ENCODE data around the gene TMEM63C.

TMEM63C gene

DNA sequence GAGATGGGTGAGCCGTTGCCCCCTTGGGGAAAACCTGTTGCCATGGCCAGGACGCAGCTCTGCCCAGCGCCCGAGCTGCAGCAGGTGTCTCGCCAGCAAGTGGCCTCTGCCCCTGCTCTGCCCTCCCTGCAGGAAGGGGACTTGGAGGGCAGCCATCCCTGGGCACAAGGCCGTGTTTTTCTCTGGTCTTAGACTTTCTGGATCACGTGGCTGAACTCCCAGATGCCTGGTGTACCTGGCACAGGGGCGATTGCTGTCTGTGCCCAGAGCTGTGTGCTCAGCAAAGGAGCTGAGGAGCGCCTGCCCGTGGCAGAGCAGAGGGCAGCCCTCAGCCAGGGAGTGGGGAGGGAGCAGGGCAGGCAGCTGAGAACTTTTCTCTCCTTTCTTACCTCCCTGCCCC lies 38.0 kb downstream of the TMEM63C start:
- Histone ChIP-seq H3K4me1 (ENCODE audit: control insufficient read depth in 1 of 2, insufficient read depth in 1 of 2, low read depth in 1 of 2, low read length in 1 of 2) (no peaks in the 10 kb centered on the region), H3K9me3 (no peaks in the 10 kb centered on the region), H3K27ac (no peak overlapping the region), H3K36me3 (no peaks in the 10 kb centered on the region), H3K27me3 (peaks cover 14% of the 10 kb centered on the region), H3K4me3 (ENCODE audit: low read depth in 1 of 2, low read length in 1 of 2) (no peak overlapping the region)
- TF ChIP-seq, protein P1, sequence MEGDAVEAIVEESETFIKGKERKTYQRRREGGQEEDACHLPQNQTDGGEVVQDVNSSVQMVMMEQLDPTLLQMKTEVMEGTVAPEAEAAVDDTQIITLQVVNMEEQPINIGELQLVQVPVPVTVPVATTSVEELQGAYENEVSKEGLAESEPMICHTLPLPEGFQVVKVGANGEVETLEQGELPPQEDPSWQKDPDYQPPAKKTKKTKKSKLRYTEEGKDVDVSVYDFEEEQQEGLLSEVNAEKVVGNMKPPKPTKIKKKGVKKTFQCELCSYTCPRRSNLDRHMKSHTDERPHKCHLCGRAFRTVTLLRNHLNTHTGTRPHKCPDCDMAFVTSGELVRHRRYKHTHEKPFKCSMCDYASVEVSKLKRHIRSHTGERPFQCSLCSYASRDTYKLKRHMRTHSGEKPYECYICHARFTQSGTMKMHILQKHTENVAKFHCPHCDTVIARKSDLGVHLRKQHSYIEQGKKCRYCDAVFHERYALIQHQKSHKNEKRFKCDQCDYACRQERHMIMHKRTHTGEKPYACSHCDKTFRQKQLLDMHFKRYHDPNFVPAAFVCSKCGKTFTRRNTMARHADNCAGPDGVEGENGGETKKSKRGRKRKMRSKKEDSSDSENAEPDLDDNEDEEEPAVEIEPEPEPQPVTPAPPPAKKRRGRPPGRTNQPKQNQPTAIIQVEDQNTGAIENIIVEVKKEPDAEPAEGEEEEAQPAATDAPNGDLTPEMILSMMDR (IDR thresholded peaks at IDR 0.05): no peak

DNA sequence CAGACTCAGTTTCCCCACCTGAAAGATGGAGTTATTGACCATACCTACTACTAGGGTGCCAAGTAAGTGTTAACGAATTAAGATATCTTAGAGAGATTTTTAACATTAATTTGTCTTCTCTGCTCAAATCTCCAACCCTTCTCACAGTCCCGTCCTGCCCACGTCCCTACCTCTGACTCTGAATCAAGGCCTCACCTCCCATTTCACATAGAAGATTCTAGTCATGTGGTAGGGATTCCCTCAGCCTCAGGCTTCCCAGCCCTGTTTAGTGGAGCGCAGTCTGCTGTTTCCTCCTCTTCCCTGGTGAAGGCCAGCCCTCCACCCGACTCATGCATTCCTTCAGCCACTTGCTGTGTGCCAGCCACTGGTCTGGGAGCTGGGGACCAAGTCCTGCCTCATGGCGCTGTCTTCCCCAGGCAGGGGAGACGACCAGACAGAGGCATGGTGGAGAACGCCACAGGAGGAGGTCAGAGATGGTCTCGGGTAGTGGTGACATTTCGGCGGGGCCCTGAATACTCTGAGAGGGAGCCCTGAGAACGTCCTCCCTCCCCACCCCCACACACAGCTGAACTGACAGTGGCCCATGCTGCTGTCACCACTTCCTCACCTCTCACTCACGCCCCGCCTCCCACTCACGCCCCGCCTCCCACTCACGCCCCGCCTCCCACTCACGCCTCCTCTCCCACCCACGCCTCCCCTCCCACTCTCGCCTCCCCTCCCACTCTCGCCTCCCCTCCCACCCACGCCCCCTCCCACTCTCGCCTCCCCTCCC lies 38.8 kb downstream of the TMEM63C start:
- no peak overlapping the region for H3K27ac ChIP-seq
- TF ChIP-seq, protein P1 (IDR thresholded peaks at IDR 0.05): no peak
- H3K9me3 ChIP-seq: no peaks in the 10 kb centered on the region

DNA sequence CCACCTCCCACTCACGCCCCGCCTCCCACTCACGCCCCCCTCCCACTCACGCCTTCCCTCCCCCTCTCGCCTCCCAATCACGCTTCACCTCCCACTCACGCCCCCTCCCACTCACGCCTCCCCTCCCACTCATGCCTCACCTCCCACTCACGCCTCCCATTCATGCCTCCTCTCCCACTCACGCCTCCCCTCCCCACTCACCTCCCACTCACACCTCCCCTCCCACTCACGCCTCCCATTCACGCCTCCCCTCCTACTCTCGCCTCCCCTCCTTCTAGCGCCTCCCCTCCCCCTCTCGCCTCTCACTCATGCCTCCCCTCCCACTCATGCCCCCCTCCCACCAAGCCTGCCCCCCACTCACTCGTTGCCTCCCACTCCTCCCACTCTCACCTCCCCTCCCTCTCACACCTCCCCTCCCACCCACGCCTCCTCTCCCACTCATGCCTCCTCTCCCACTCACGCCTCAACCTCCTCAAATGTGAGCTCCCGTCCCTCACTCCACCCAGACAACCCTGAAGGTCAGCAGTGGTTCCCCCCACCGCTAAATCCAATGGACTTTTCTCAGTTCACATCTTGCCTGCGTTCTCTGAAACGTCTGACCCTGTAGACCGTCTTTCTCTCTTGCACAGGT lies 39.8 kb downstream of the TMEM63C start:
- H3K27ac ChIP-seq: no peak overlapping the region
- TF ChIP-seq, protein P1 (IDR thresholded peaks at IDR 0.05): no peak
- peaks cover 12% of the 10 kb centered on the region for H3K27me3 ChIP-seq
- H3K4me3 ChIP-seq (ENCODE audit: low read depth in 1 of 2, low read length in 1 of 2): no peak overlapping the region
- no peaks in the 10 kb centered on the region for H3K4me1 ChIP-seq (ENCODE audit: control insufficient read depth in 1 of 2, insufficient read depth in 1 of 2, low read depth in 1 of 2, low read length in 1 of 2)
- no peaks in the 10 kb centered on the region for H3K9me3 ChIP-seq
- H3K36me3 ChIP-seq: no peaks in the 10 kb centered on the region

More for the DNA sequence above, 38.8 kb downstream of the TMEM63C start:
- H3K36me3 ChIP-seq: no peaks in the 10 kb centered on the region
- no peak overlapping the region for H3K4me3 ChIP-seq (ENCODE audit: low read depth in 1 of 2, low read length in 1 of 2)
- H3K4me1 ChIP-seq (ENCODE audit: control insufficient read depth in 1 of 2, insufficient read depth in 1 of 2, low read depth in 1 of 2, low read length in 1 of 2): no peaks in the 10 kb centered on the region
- peaks cover 14% of the 10 kb centered on the region for H3K27me3 ChIP-seq

DNA sequence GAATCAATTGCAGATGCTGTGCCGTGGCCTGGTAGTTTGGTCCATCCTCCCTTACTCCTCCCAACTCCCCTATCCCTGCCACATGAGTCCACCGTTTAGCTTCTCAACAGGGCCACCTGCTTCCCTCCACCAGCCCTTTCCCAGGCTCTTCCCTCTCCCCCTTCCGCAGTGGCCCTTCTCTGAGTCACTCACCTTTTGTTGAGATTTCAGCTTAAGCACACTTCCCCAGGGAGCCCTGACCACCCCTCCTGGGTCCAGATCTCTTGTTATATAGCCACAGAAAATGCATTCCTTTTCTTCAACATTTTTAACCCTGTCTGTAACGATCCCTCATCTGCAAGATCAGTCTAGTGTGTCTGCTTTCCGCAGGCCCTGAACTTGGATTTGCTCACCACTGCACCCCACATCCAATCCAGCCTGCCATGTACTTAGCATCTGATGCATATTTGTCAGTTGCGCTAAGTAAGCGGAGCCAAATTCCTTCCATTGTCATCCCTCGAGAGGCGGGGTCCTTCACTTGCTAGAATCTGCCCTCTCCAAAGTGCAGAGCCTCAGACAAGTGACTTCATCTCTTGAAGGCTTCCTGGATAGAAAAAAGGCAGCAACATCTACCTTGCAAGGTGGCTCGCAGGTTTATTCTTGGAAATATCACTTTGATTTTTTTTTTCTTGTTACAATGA lies 41.1 kb downstream of the TMEM63C start:
- Histone ChIP-seq H3K36me3 (no peaks in the 10 kb centered on the region), H3K4me1 (ENCODE audit: control insufficient read depth in 1 of 2, insufficient read depth in 1 of 2, low read depth in 1 of 2, low read length in 1 of 2) (no peaks in the 10 kb centered on the region), H3K27ac (no peak overlapping the region), H3K27me3 (peaks cover 4% of the 10 kb centered on the region), H3K4me3 (ENCODE audit: low read depth in 1 of 2, low read length in 1 of 2) (no peak overlapping the region), H3K9me3 (no peaks in the 10 kb centered on the region)
- TF ChIP-seq, protein P1 (IDR thresholded peaks at IDR 0.05): no peak

DNA sequence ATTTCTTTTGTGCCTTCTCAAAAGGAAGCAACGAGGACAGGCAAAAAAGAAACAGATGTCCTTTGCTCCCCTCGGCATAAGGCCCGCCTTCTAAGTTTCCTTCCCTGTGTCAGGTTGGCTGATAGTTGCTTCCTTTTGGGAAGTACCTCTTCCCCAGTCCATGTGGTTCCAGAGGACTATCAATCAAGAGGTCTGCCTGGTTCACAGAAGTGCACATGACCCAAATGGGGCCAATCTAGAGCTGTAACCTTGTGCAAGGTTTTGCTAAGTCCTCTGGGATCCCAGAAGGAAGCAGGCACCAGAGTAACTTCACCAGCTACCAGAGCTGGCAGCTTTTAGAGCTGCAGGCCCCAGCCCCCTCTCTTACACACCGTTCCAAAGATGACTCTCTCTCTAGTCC lies 42.6 kb downstream of the TMEM63C start:
- no peaks in the 10 kb centered on the region for H3K9me3 ChIP-seq
- H3K4me1 ChIP-seq (ENCODE audit: control insufficient read depth in 1 of 2, insufficient read depth in 1 of 2, low read depth in 1 of 2, low read length in 1 of 2): no peaks in the 10 kb centered on the region
- no peaks in the 10 kb centered on the region for H3K27me3 ChIP-seq
- TF ChIP-seq, protein P1 (IDR thresholded peaks at IDR 0.05): no peak
- H3K36me3 ChIP-seq: no peaks in the 10 kb centered on the region
- no peak overlapping the region for H3K4me3 ChIP-seq (ENCODE audit: low read depth in 1 of 2, low read length in 1 of 2)
- no peak overlapping the region for H3K27ac ChIP-seq
